GM19438 (cell line): Measurements from ENCODE around the gene SMIM44.

Source experiments
- ATAC-seq: cut with Tn5 transposase; IDR thresholded peaks from one replicate; pipeline ENCODE4 v1.9.1; 2021; ENCODE audit warnings: low read depth; ENCODE audit not compliant: unreplicated experiment

The SMIM44 gene

GRCh38 chr19:3501780-3502179 is 18.5 kb upstream of the SMIM44 start:
- ATAC-seq: no peak

- ATAC-seq: peak; percentile 77
Measured at GRCh38 chr19:3500429-3501101, 17.3 kb upstream of the SMIM44 start, which contains the start of gene DOHH. TSS of gene DOHH (minus strand) at chr19:3500674. CDS start at chr19:3496814, 3,860 bp downstream.

- ATAC-seq: no peak
Measured at GRCh38 chr19:3499738-3500428, 16.6 kb upstream of the SMIM44 start.

- no peak for ATAC-seq
Measured at GRCh38 chr19:3497757-3498520, 14.7 kb upstream of the SMIM44 start.

GRCh38 chr19:3496392-3497273 is 13.4 kb upstream of the SMIM44 start:
- ATAC-seq: no peak

- ATAC-seq: no peak
Measured at GRCh38 chr19:3494559-3494958, 11.3 kb upstream of the SMIM44 start.

GRCh38 chr19:3494051-3494450 is 10.8 kb upstream of the SMIM44 start:
- ATAC-seq: no peak

- ATAC-seq: no peak
Measured at GRCh38 chr19:3493651-3494050, 10.4 kb upstream of the SMIM44 start.

GRCh38 chr19:3492919-3493318 is 9.7 kb upstream of the SMIM44 start:
- ATAC-seq: no peak

GRCh38 chr19:3492131-3492839 is 9.0 kb upstream of the SMIM44 start:
- no peak for ATAC-seq

GRCh38 chr19:3491396-3492119 is 8.3 kb upstream of the SMIM44 start:
- ATAC-seq: no peak

- ATAC-seq: no peak
Measured at GRCh38 chr19:3482507-3483225, 575 bp downstream of the SMIM44 start.

- ATAC-seq: no peak
Measured at GRCh38 chr19:3481241-3482090, 1.8 kb downstream of the SMIM44 start.

GRCh38 chr19:3480383-3481091 is 2.7 kb downstream of the SMIM44 start, which contains the start of gene SMIM24:
TSS of gene SMIM24 (minus strand) at chr19:3480525. CDS start at chr19:3480463, 62 bp downstream.
- no peak for ATAC-seq

- ATAC-seq: no peak
Measured at GRCh38 chr19:3479834-3480215, 3.4 kb downstream of the SMIM44 start.

- ATAC-seq: no peak
Measured at GRCh38 chr19:3479177-3479833, 3.9 kb downstream of the SMIM44 start.
